HG02885 (cell line): ENCODE data around the gene SH3BP5.

ENCODE experiments used
- ATAC-seq: cut with Tn5 transposase; IDR thresholded peaks from one replicate; pipeline ENCODE4 v1.9.1; 2021; ENCODE audit warnings: mild to moderate bottlenecking; ENCODE audit not compliant: unreplicated experiment, poor library complexity

Gene SH3BP5

DNA sequence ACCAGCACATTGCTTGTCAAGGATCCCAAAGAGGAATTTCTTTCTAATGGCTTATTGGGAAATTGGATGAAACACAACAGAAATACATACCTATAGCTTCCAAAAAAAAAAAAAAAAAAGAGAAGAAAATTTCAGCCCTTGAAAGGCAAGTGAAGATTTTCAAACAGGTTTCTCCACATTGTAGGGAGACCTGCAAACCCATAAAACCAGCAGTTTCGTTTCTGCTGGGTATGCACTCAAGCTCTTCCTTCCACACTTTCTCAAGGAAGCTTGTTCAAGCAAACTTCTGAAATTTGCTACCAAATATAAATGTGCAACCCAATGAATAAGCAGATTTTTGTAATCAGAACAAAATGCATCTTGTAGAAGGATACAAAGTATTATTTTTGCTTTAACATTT is 15.9 kb upstream of the SH3BP5 start:
- no peak for ATAC-seq

DNA sequence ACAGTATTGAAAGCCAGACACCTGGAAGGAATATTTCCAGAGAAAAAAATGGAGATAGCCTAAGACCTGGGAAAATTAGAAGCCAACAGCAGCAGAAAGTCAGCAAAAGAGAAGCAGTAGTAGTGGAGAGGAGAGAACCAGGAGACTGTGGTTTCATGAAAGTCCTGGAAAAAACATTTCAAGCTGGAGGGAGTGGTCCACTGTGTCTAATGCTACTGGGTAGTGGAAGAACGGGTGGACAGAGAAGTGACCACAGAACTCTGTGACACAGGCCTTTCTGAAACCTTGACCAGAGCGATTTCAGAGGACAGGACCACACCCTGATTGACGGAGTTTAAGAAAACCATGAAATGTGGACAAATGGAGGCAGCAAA is 15.3 kb upstream of the SH3BP5 start:
- ATAC-seq: no peak

DNA sequence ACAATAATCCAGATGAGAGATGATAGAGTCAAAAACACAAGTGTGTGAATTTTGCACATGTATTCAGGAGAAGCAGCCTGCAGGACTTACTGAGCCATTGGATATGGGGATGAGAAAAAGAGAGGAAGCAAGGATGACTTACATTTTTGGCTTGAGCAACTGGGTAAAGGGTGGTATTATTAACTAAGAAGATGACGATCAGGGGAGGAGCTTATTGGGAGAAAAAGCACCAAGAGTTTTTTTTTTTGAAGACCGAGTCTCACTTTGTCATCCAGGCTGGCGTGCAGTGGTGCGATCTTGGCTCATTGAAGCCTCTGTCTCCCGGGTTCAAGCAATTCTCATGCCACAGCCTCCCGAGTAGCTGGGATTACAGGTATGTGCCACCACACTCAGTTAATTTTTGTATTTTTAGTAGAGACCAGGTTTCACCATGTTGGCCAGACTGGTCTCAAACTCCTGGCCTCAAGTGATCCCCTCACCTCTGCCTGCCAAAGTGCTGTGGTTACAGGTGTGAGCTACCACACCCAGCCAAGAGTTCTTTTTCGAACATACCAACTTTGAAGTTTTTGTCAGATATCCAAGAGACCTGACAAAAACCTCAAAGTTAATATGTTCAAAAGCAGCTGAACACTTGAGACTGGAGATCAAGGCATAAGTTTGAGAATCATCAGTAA is 14.8 kb upstream of the SH3BP5 start:
- no peak for ATAC-seq

DNA sequence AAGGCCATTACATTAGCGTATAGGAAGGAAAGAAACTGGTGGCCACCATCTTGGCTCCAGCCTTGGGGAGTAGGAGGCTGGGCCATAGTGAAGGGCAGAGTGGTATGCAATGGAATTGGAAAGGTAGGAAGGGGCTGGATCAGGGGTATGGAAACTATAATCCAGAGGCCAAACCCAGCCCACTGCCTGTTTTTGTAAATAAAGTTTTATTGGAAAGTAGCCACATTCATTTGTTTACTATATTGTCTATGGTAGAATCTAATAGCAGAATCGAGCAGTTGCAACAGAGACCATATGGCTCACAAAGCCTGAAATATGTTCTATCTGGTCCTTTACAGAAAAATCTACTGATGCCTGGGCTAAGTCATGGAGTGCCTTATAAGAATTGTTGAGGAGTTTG is 14.1 kb upstream of the SH3BP5 start:
- ATAC-seq: no peak

DNA sequence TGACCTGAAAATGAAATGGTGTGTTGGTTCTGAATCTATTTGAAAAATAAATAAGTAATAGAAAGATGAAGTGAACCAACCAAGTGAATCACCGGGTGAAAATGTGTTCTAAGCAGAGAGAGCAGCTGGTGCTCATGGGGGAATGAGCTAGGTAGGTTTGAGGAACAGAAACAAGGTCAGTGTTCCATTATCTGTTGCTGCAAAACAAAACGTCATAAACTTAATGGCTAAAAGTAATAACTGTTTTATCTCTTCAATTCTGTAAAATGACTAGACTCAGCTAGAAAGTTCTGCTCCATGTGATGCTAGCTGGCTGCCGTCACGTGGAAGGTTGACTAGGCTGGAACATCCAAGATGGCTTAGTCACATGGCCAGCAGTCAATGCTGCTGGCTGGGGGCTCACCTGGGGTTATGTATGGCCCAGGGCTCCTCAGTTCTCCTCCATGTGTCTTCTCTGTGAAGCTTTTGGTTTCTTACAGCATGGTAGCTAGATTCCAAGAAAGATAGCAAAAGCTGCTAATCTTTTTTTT is 13.3 kb upstream of the SH3BP5 start:
- ATAC-seq: peak; percentile 91

DNA sequence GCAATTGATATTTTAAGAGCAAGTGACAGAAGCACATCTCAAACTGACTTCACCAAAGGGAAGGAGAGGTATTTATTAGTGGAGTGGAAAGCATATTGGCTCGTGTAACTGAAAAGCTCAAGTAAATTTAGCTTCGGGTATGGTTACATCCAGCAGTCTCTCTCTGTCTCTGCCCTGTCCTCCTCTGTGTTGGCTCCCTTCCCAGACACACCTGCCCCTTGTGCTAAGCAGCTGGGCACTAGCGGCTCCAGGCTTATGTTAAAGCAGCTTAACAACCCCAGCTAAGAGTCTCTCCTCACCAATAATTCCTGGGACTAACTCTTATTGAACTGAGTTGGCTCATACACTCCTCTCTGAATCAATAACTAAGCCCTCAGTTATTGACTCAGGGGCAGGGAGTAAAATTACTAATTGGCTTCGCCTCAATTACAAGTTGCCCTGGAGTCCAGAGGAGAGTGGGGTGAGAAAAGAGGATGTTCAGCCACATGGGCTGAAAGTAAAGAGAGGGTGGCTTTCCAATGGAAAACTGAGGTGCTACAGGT is 12.8 kb upstream of the SH3BP5 start:
- ATAC-seq: peak; percentile 33

DNA sequence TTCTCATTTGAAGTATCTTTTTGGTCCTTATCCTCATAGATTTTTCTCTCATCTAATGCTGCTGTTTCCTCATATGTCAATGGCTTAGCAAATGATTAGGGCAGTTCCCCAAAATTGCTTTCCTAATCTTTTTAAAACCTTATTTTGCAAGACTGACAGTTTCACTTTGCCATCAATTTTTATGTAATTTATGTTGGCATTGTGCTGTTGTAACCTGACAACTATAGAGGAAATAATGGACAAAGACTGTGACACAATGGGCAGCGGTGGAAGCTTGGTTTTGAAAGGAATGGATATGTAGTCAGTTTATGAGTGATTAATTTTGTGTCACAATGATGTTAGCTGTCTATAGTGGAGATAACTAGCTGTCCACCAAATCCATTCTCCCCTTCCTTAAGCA is 10.6 kb upstream of the SH3BP5 start:
- no peak for ATAC-seq

DNA sequence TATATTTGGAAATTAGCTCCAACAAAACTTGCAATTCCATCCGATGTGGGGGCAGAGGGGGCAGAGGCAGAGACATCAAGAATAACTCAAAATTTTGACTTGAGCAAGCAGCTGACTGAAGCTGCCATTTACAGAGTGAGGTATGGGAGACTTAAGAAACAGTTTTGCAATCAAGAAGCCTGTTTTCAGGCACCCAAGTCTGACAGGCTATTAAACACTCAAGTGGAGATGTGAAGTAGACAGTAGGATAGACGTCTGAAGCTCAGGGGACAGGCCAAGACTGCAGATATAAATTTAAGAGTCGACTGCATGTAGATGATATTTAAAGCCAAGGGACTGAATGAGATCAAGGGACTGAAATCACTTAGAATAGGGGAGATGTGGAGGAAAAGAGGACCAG is 9.9 kb upstream of the SH3BP5 start:
- ATAC-seq: no peak

DNA sequence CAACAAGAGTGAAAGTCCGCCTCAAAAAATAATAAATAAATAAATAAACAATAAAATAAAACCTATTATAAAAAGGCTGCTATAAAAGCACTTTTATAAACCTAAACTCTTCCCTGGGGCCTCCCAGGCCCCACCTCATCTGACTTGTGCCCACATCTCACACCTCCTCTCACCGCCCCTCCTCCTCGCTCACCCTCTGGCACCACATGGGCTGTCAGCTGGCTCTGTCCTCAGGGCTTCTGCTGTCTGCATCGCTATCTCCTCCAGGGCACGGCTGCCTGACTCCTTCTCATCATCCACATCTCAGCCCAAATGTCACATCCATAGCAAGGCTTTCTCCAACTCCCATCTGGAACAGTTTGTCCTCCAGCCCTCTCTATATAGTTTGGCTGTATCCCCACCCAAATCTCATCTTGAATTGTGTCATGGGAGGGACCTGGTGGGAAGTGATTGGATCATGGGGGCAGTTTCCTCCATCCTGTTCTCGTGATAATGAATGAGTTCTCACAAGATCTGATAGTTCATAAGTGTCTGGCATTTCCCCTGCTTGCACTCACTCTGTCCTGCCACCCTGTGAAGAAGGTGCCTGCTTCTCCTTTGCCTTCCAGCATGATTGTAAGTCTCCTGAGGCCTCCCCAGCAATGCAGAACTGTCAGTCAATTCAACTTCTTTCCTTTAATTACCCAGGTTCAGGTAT is 8.8 kb upstream of the SH3BP5 start:
- ATAC-seq: no peak

DNA sequence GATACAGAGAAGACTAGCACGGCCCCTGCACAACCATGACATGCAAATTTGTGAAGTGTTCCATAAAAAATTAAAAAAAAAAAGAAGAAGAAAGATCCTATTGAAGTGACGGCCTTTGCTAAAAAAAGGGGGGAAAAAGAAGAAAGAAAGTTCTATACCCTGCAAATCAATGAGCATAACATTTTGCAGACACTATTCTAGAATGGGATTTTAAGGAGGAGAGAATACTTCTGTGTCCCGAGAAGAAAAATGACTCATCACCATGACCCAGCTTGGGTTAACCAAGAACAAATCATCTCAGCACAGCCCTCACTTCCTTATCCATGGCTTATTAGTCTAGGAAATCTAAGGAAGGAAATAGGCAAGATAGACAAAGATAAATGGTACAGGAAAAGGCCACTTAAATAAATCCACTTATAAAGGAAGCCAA is 7.4 kb upstream of the SH3BP5 start:
- ATAC-seq: no peak

DNA sequence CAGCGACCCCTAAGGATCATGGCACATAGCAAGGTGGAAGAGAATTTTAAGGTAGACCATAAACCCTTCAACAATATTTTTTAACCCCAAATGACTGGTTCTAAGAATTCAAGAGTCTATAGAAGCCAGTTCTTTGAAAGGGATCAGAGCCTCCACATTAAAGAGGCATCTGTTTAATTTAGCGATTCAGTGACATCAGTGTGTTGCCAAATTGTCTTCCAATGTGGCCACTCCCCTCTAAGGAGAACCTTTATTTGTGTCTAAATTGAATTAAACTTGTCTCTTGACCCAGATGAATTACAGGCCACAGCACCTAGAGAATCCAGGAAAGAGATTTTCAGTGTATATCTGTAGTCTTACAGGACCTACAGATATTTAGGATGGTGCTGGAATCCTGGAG is 6.6 kb upstream of the SH3BP5 start:
- ATAC-seq: no peak

DNA sequence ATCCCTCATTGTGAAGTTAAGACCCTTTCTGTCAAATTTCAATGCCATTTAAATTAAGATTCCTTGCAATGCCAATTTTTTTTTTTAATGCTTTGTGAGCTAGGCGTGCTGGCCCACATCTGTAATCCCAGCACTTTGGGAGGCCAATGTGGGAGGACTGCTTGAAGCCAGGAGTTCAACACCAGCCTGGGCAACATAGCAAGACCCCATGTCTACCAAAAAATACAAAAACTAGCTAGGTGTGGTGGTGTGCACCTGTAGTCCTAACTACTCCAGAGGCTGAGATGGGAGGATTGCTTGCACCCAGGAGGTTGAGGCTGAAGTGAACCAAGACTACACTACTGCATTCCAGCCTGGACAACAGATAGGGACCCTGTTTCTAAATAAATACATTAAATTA is 5.6 kb upstream of the SH3BP5 start:
- no peak for ATAC-seq

DNA sequence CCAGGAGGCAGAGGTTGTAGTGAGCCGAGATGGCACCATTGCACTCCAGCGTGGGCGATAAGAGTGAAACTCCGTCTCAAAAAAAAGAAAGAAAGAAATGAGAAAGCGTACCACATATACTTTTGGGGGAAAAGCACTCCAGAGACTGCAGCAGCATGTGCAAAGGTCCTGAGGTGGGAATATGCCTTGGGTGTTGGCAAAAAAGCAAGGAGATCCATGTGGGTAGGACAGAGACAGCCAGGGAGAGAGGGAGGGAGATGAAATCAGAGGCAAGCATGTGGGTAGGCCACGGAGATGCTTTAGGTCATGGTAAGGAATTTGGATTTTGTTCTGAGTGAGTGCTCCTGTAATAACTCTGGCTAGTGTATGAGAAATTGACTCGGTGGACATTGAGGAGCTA is 3.7 kb upstream of the SH3BP5 start:
- ATAC-seq: no peak

DNA sequence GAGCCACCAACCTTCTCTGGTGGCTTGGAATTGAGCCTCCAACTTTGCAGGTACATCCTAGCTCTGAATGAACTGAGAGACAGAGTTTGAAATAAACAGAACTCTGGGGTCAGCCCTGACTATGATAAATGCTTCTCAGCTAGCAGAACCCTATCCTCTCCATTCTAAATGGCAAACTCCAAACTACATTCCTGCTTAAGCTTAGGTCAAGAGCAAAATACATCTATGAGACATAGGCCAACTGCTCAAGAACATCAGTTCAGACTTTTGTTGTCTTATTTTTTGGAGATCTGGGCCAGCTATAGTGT is 1.5 kb upstream of the SH3BP5 start:
- ATAC-seq: no peak

DNA sequence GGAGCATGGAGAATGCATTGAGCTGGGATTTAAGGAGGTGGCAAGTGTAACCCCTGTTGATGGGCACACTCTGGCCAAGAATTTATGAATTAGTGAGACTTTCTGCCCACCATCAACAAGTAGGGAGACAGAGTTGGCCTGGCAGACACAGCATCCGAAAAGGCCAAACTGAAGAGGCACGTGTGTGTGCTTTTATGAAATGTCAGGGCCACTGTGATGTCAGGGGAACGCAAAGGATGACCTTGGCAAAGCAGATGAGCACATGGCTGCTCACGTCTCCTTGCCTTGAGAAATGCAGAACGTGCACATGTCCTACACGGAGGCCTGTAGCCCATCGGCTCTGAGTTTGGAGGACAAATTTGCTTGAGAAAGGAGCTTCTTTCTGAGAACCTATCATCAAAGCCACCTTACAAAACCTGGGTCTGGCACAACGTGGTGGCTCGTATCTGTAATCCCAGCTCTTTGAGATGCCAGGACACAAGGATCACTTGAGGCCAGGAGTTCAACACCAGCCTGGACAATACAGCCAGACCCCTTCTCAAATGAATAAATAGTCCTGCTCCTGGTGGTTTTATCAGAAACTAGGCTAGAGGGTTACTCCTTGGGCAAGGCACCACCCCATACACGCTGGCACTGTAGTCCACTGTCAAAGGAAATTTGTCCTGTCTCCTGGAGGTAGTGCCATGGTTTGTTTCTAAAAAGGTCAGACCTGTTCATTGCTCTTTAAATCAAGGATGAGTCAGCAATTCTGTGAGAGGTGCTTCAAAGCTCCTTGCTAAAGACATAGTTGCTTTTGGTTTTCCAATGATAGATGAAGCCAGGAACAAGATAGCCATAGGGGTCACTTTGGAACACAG is 941 bp upstream of the SH3BP5 start:
- no peak for ATAC-seq

DNA sequence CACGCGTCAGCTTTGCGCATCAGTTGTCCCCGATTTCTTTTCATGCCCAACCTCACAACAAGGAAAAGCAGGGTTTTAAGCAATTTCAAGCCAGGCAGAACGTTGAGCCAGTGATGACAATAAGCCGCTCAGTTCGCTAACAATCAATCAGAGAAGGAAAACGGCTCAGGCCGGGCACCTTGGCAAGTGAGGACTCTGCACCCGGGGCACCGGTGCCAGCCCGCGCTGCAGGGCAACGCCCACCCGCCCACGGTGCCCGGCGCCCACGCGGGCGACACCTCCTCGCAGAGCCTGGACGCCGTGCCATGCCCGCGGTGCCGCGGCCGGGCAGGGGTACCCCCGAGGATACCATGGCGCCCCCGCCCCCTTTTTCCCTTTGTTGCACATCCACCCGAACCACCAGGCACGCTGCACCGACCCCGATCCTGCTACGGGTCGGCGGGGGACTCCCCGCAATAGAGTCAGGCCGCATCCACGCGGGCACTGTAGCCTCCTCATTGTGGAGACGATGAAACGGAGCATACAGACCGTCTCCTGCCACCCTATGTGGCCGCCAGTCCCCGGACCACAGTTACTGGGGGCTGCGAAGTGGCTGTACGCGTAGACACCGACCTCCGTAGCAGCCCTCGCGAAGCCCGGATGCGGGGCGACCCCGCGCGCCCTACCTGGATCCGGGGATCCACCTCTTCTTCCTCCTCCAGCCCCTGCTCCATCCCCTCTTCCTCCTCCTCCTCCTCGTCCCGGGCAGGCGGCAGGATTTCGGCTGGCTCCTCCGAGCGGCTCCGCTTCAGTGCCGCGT is 581 bp downstream of the SH3BP5 start:
- peak; percentile 26 for ATAC-seq

DNA sequence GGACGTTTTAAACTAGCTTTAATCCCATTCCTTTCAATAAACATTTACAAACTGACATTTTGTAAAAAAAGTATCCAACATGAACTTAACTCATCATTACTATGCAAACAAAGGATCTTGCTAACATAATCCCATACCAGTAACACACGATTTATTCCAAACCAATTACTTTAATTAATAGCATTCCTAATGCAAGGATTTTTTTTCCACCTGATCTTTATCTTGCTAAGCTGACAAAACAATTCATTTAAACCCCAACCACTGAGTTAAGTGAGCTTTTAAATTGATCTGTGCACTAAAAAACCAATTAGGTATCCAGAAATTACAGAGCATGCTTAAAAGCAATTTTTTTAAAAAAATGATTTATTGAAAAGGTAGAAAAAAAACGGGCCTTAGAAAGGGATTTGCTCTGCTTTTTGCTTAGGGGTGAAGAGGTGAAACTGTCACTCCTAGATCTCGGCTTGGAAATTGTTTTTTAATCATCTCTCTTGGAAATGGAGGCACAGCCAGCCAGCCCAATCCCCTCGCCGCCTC is 1.2 kb downstream of the SH3BP5 start:
- no peak for ATAC-seq

DNA sequence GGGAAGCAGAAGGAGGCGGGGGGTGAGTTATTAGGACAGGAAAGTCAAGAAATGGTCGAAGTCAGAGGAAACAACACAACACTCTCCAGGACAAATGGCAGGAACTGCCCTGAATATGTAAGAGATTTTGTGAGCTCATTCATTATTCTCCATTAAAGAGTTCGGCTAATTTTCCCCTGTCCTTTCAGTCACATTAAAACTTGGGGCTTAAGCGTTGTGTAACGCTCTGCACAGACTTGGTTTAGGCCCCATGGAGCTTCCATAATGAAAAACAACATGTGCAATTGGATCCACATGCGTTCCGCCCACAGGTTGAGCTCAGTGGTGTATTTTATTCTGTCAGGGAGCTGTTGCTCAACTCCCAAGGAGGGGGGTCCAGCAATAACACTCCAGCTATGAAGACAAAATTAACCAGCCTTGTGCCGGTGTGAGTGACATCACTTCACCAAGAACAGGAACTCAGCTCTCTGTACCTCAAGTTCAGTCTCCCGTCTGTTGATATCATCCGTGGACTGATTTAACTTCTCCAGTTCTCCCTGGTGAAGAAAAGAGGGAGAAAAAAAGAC is 2.3 kb downstream of the SH3BP5 start:
- no peak for ATAC-seq
